Dermis blood vessel endothelial cell (primary cell): Measurements from ENCODE around the gene POMZP3. TPM values are rescaled to one million over a fixed set of nuclear protein-coding genes. Genes with fewer than 3 reads are reported as not detected.
"Not testable (repeated sequence)": the region's sequence is repeated elsewhere in the genome, so short reads cannot be mapped to it uniquely, and the experiment has no call there.

Experiments used
- DNase-seq: peaks from one replicate; pipeline ENCODE4 v3.0.0; 2010
- total RNA-seq: library from RNA; depleted of rRNA; stranded (reverse); fragments of >200 nt; gene quantifications from 2 replicates; pipeline ENCODE4 v1.2.3, GENCODE V29; 2014

POMZP3 gene
- total RNA-seq = 1.0 and 3.4 TPM in 2 replicates

- peak; percentile 12 for DNase-seq
Measured at GRCh38 chr7:76626989-76627642, at the start of gene POMZP3. POMZP3 (minus strand) TSS chr7:76627279; CDS start chr7:76626064, 1,215 bp downstream.

DNA sequence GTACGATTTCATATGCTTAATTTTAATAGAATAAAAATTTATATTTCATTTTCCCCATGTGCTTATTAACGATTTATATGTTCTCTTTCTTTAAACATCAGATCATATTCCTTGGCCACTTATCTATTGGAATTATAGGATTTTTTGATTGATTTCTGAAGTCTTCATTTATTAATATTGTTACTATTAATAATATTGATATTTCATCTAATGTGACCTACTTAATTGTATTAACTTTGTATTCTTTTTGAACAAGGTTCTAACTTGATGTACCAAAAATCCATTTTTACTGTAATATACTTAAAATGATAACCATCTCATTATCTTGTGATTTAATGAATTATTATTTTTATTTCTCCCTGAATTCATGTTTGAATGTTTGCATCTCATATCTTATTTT is 48.7 kb upstream of the POMZP3 start:
- not testable (repeated sequence) for DNase-seq

DNA sequence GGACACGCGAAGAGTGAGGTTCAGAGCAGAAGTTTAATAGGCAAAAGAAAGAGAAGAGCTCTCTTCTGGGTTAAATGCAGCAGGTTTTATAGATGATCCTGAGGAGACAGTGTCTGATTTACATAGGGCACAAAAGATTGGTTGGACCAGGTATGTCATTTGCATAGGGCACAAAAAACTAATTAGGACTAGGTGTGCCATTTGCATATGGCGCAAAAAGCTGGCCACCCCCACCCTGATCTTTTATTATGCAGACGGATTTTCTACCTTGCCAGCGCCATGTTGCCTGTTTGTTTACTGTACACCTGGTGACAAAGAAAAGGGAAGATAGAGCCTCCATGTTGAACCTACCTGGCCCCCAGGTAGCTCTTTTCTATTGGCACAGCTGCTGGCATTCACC is 46.3 kb upstream of the POMZP3 start:
- DNase-seq = not testable (repeated sequence)

- DNase-seq = not testable (repeated sequence)
Measured at GRCh38 chr7:76659212-76659611, 32.1 kb upstream of the POMZP3 start.

DNA sequence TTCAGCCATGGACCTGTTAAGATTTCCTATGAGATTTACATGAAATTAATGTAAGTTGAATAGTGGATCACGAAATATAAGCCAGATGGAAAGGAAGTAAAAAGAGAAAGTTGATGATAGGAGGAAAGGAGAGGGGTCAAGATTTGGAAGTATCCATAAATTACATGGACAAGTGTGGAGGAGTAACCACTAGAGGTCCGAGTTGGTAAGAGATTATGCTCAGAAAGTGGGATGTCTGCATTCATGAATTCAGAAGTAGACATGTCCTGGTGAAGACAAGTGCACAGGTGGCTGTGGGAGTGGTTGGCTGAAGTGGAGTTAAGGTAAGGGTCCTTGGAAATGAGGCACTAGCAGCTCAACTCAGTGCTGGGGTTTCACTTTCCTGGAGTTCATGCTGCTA is 29.3 kb upstream of the POMZP3 start:
- DNase-seq = not testable (repeated sequence)

- DNase-seq = not testable (repeated sequence)
Measured at GRCh38 chr7:76642620-76643019, 15.5 kb upstream of the POMZP3 start.

DNA sequence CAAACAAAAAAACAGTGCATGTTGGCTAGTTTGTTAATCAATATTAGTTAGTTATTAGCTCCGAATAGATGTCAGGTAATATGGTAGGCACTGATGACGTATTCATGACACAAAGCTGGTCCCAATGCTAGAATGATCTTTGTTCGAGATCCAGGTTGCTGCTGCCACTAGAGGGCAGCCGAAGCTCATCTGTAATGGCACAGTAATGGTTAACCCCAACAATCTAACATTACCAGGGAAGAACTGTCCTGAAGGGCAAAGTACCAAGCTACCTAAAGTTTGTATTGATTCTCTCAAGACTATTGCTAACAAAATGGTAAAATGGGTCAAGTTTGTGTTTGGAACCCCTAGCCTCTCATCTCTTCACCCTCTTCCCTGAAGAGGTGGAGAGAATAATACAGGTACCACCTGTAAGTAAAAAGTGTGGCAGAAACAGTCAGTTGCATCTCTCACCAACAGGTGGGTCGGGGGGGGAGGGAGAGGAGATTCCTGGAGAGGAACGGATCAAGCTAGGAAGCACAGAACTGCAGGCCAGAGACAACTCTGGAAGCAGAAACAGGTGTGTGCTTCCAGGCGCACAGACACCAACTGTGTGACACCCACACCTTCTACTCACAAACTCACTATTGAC is 10.1 kb upstream of the POMZP3 start:
- DNase-seq = peak; percentile 13

GRCh38 chr7:76626581-76626980 is 498 bp downstream of the POMZP3 start:
- peak; percentile 15 for DNase-seq

DNA sequence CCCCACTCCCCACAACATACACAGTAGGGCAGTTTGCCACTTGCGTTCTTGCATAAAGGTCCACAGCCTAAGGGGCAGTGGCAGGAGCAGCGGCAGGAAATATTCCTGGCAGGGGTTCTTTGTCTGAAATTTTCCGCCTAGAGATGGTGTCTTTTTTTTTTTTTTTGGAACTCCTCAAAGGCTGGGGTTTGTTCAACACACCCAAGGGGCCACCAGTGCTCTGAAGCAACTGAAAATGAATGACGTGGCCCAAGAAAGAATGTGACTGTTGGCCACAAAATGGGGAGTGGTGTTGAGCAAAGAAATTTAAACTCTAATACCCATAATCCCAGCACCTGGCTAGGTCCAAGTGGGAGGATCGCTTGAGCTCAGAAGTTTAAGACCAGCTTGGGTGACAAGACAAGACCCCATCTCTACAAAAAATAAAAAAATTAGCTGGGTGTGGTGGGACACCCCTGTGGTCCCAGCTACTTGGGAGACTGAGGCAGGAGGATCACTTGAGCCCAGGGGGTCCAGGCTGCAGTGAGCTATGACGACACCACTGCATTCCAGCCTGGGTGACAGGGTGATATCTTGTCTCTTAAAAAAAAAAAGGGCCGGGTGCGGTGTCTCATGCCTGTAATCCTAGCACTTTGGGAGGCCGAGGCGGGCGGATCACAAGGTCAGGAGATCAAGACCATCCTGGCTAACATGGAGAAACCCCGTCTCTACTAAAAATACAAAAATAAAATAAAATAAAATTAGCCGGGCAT is 7.5 kb downstream of the POMZP3 start:
- DNase-seq = not testable (repeated sequence)

DNA sequence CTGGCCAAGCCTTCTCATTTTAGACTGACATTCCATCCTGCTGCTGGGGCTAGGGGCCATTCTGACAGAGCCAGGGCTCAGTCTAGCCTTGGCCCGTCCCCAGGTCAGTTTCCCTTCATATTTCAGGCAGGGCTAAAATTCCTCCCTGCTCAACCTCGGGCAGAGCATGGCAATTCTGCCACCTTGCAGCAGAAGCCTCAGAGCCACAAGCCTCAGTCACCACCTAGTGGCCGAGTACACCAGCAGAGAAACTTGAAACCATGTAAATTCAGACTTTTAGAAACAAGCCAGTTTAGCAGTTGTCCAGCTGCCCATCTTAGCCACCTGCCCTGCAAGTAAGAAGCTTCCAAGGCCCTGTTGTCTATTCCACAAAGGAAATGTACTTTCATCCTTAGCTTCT is 13.3 kb downstream of the POMZP3 start:
- DNase-seq = not testable (repeated sequence)

- not testable (repeated sequence) for DNase-seq
Measured at GRCh38 chr7:76612232-76612631, 14.8 kb downstream of the POMZP3 start.

GRCh38 chr7:76609864-76610263 is 17.2 kb downstream of the POMZP3 start:
- not testable (repeated sequence) for DNase-seq

DNA sequence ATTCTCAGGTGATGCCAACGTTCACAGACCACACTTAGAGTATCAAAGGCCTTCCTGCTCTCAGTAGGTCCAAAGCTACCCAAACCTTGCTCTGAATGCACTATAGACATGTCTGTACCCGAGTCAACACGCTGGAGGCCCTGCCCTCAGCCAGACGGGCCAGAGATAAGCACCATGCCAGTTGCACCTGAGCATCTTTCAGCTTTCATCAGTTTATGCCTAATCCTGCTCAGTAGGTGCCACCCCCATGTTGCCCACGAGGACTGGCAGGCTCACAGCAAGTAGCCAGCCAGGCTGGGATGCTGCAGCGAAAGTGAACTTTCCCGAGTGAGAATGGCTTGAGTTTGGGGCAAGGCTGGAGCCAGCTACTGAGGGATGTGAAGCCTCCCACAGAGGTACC is 18.6 kb downstream of the POMZP3 start:
- DNase-seq = not testable (repeated sequence)

GRCh38 chr7:76606027-76606426 is 21.1 kb downstream of the POMZP3 start:
- peak; percentile 90 for DNase-seq

- not testable (repeated sequence) for DNase-seq
Measured at GRCh38 chr7:76600650-76601049, 26.4 kb downstream of the POMZP3 start.

- not testable (repeated sequence) for DNase-seq
Measured at GRCh38 chr7:76600116-76600482, 27.0 kb downstream of the POMZP3 start.

DNA sequence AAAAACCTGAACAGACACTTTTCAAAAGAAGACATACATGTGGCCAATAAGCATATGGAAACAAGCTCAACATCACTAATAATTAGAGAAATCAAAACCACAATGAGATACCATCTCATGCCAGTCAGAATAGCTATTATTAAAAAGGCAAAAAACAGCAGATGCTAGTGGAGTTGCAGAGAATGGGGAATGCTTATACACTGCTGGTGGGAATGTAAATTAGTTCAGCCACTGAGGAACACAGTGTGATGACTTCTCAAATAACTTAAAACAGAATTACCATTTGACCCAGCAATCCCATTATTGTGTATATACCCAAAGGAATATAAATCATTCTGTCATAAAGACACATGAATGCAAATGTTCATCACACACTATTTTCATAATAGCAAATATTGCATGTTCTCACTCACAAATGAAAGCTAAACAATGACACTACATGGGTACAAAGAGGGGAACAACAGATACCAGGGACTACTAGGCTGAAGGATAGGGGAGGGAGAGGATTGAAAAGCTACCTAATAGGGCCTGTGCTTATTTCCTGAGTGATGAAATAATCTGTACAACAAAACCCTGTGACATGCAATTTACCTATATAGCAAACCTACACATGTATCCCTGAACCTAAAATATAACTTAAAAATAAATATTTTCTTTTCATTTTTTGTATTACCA is 28.4 kb downstream of the POMZP3 start:
- not testable (repeated sequence) for DNase-seq

DNA sequence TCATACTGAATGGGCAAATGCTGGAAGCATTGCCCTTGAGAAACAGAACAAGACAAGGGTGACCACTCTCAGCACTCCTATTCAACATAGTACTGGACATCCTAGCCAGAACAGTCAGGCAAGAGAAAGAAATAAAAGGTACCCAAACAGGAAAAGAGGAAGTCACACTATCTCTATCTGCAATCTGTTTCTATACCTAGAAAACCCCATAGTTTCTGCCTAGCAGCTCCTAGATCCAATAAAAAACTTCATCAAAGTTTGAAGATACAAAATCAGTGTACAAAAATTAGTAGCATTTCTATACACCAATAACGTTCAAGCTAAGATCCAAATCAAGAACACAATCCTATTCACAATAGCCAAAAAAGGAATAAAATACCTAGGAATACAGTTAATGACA is 29.8 kb downstream of the POMZP3 start:
- DNase-seq = not testable (repeated sequence)

GRCh38 chr7:76592694-76593093 is 34.4 kb downstream of the POMZP3 start:
- DNase-seq = peak; percentile 13

GRCh38 chr7:76591602-76592304 is 35.3 kb downstream of the POMZP3 start:
- not testable (repeated sequence) for DNase-seq

GRCh38 chr7:76591033-76591432 is 36.0 kb downstream of the POMZP3 start:
- DNase-seq = not testable (repeated sequence)

DNA sequence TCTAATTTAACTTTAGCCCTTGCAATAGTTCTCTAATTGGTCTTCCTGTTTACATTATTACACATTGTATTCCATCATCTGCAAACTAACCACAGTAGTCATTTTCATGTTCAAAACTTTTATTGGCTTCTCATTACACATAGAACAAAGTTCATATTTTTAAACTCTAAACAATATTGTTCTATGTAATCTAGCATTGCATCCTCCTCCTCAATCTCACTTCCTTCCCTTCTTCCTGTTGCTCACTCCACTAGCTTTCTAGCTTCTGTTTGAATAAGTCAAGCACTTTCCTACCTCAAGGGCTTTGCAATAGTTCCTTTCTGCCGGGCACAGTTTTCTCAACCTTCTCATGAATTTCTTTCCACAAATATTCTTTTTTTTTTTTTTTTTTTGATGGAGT is 38.5 kb downstream of the POMZP3 start:
- DNase-seq = not testable (repeated sequence)
